Erythroblast (primary cell): ENCODE measurements around the gene IL17RC.

ENCODE experiments used
- GATA1 ChIP-seq: IDR thresholded peaks from 2 replicates; pipeline ENCODE4 v1.6.1; 2011; ENCODE audit warnings: low read depth, mild to moderate bottlenecking, control low read depth, low read length, moderate library complexity
- POLR2A ChIP-seq: IDR thresholded peaks from 2 replicates; pipeline ENCODE4 v1.6.1; 2011; ENCODE audit warnings: mild to moderate bottlenecking, low read length

DNA sequence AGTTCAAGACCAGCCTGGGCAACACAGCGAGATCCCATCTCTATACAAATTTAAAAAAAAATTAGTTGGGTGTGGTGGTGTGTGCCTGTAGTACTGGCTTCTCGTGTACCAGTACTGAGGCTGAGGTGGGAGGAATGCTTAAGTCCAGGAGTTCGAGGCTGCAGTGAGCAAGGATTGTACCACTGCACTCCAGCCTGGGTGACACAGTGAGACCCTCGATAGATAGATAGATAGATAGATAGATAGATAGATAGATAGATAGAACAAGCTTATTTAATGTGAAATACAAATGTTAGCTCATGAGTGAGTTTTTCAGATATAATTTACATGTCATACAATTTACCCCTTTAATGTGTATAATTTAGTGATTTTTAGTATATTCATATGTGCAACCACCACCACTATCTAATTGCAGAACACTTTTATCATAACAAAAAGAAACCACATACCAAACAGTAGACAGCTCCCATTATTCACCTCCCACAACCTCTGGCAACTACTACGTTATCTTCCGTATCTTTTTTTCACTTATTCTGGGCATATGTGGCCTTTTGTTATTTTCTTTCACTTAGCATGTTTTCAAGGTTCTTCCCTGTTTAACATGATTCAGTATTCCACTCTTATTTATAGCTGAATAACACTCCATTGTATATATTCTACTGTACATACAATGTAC is 48.4 kb downstream of the IL17RC start:
- TF ChIP-seq POLR2A: no peak
- TF ChIP-seq GATA1: no peak
